Tibial nerve (tissue), 4 donors: ENCODE data around the gene RARB. TPM values are rescaled to one million over a fixed set of nuclear protein-coding genes. Genes with fewer than 3 reads are reported as not detected.

Experiments used
- DNase-seq, 2 donors: peaks; one replicate each; pipeline ENCODE4 v3.0.0-alpha.2; 2019; ENCODE audit warnings: low spot score in 2 of 2
- H3K27ac ChIP-seq, 4 donors: fragments of 200-600 bp; sonication (generic) in 3 of 4; one replicate each; pipeline ENCODE4 v1.5.1; 2017 to 2019; ENCODE audit warnings: mild to moderate bottlenecking in 1 of 4
- H3K27me3 ChIP-seq, 2 donors: fragments of 200-600 bp; sonication (generic) in 1 of 2; one replicate each; pipeline versions ENCODE4 v1.5.1 to v1.6.0; 2017 to 2019
- H3K36me3 ChIP-seq, 3 donors: fragments of 200-600 bp; sonication (generic); one replicate each; pipeline ENCODE4 v1.5.1; 2018 to 2019
- H3K4me1 ChIP-seq, 4 donors: fragments of 200-600 bp; sonication (generic) in 3 of 4; one replicate each; pipeline ENCODE4 v1.5.1; 2017 to 2019
- H3K4me3 ChIP-seq, 4 donors: fragments of 200-600 bp; sonication (generic) in 3 of 4; one replicate each; pipeline ENCODE4 v1.5.1; 2017 to 2019; ENCODE audit warnings: mild to moderate bottlenecking in 1 of 4, moderate library complexity in 1 of 4
- H3K9me3 ChIP-seq, 4 donors: fragments of 200-600 bp; sonication (generic) in 3 of 4; one replicate each; pipeline ENCODE4 v1.5.1; 2017 to 2019
- CTCF ChIP-seq, 5 experiments: fragments of 200-600 bp in 3 of 5; fragments of 450-650 bp in 2 of 5; sonication (generic) in 3 of 5; IDR thresholded peaks; one replicate each; pipeline ENCODE4 v1.5.1; 2016 to 2019; ENCODE audit warnings: antibody characterized with exemption in 5 of 5, mild to moderate bottlenecking in 3 of 5, moderate library complexity in 2 of 5
- EP300 ChIP-seq, 2 donors: sonication (generic); formaldehyde crosslinking; IDR thresholded peaks; one replicate each; pipeline ENCODE4 v1.6.1; 2017; ENCODE audit warnings: antibody characterized with exemption in 2 of 2, mild to moderate bottlenecking in 1 of 2
- POLR2A ChIP-seq, 2 donors: fragments of 450-650 bp; IDR thresholded peaks; one replicate each; pipeline ENCODE4 v1.6.1; 2017; ENCODE audit warnings: antibody characterized with exemption in 2 of 2, mild to moderate bottlenecking in 2 of 2, moderate library complexity in 2 of 2
- WGBS, 2 donors: methylation state at CpG; one replicate each; pipeline ENCODE4 v1.1.5; 2018; 5-methylcytosine and 5-hydroxymethylcytosine counted together
- total RNA-seq, 4 donors: library from RNA; depleted of rRNA; stranded (reverse); fragments of >200 nt; gene quantifications; one replicate each; pipeline ENCODE4 v1.1.0, GENCODE V29; 2016

The RARB gene
- total RNA-seq, 4 donors from 2014 or later = 9.3 to 22.6 (median 15.1) TPM

GRCh38 chr3:25586553-25586952 lies 158.5 kb downstream of the RARB start:
- no peak for DNase-seq
- TF ChIP-seq CTCF (IDR thresholded peaks at IDR 0.05) (no peak), POLR2A (IDR thresholded peaks at IDR 0.05) (no peak), EP300 (IDR thresholded peaks at IDR 0.05) (no peak)
- Histone ChIP-seq H3K27ac (no peak overlapping the region), H3K4me1 (no peaks in the 10 kb centered on the region), H3K27me3 (no peaks in the 10 kb centered on the region), H3K9me3 (no peaks in the 10 kb centered on the region), H3K4me3 (no peak overlapping the region), H3K36me3 (peaks cover 0 to 21% (median 0%) of the 10 kb centered on the region in 3 donors)
- 89% methylated on average over 11 of the region's 11 CpGs for WGBS, 2 donors

- TF ChIP-seq POLR2A (IDR thresholded peaks at IDR 0.05) (no peak), EP300 (IDR thresholded peaks at IDR 0.05) (no peak), CTCF (IDR thresholded peaks at IDR 0.05) (no peak)
- H3K4me3 ChIP-seq = no peak overlapping the region
- peaks cover 0 to 5% (median 0%) of the 10 kb centered on the region in 4 donors for H3K4me1 ChIP-seq
- H3K36me3 ChIP-seq = peaks cover 0 to 16% (median 0%) of the 10 kb centered on the region in 3 donors
- 86 to 94% methylated on average over 1 of the region's 1 CpG for WGBS, 2 donors
- no peaks in the 10 kb centered on the region for H3K27me3 ChIP-seq
- no peak overlapping the region for H3K27ac ChIP-seq
- no peaks in the 10 kb centered on the region for H3K9me3 ChIP-seq
- no peak for DNase-seq
Measured at GRCh38 chr3:25587094-25587493, 159.0 kb downstream of the RARB start.

GRCh38 chr3:25587526-25587925 lies 159.5 kb downstream of the RARB start:
- Histone ChIP-seq H3K4me1 (peaks cover 0 to 9% (median 2%) of the 10 kb centered on the region in 4 donors), H3K36me3 (peaks cover 0 to 12% (median 0%) of the 10 kb centered on the region in 3 donors), H3K27ac (no peak overlapping the region), H3K27me3 (no peaks in the 10 kb centered on the region), H3K4me3 (no peak overlapping the region), H3K9me3 (no peaks in the 10 kb centered on the region)
- TF ChIP-seq EP300 (IDR thresholded peaks at IDR 0.05) (no peak), CTCF (IDR thresholded peaks at IDR 0.05) (no peak), POLR2A (IDR thresholded peaks at IDR 0.05) (no peak)
- 79 to 87% methylated on average over 5 of the region's 5 CpGs for WGBS, 2 donors
- no peak for DNase-seq

GRCh38 chr3:25587975-25588374 lies 159.9 kb downstream of the RARB start:
- TF ChIP-seq EP300 (IDR thresholded peaks at IDR 0.05) (no peak), POLR2A (IDR thresholded peaks at IDR 0.05) (no peak)
- WGBS, 2 donors = 96 to 100% methylated on average over 2 of the region's 2 CpGs
- peaks cover 0 to 7% (median 0%) of the 10 kb centered on the region in 3 donors for H3K36me3 ChIP-seq
- H3K27ac ChIP-seq = no peak overlapping the region
- peaks cover 0 to 14% (median 6%) of the 10 kb centered on the region in 4 donors for H3K4me1 ChIP-seq
- H3K4me3 ChIP-seq = no peak overlapping the region
- DNase-seq = no peak
- H3K9me3 ChIP-seq = no peaks in the 10 kb centered on the region
- no peaks in the 10 kb centered on the region for H3K27me3 ChIP-seq

- H3K4me3 ChIP-seq = no peak overlapping the region
- H3K4me1 ChIP-seq = peaks cover 0 to 20% (median 9%) of the 10 kb centered on the region in 4 donors
- no peak for TF ChIP-seq CTCF (IDR thresholded peaks at IDR 0.05)
- no peak for TF ChIP-seq POLR2A (IDR thresholded peaks at IDR 0.05)
- no peak for TF ChIP-seq EP300 (IDR thresholded peaks at IDR 0.05)
- peaks cover 0 to 1% (median 0%) of the 10 kb centered on the region in 3 donors for H3K36me3 ChIP-seq
- no peak for DNase-seq
- no peak overlapping the region for H3K27ac ChIP-seq
- 71 to 74% methylated on average over 8 of the region's 8 CpGs for WGBS, 2 donors
- no peaks in the 10 kb centered on the region for H3K9me3 ChIP-seq
- no peaks in the 10 kb centered on the region for H3K27me3 ChIP-seq
Measured at GRCh38 chr3:25588441-25589103, 160.5 kb downstream of the RARB start.
